MM.1S (cell line): ENCODE results near the gene NID2.

ENCODE experiments used
- DNase-seq: peaks from one replicate; pipeline ENCODE4 v3.0.0-alpha.2; 2015
- H2AFZ ChIP-seq: fragments of 300-600 bp; sonication (generic); 2 replicates; pipeline ENCODE4 v1.6.0; 2016; ENCODE audit warnings: antibody characterized with exemption, low read length
- H3F3A ChIP-seq: fragments of 300-600 bp; sonication (generic); 2 replicates; pipeline ENCODE4 v1.6.1; 2016; ENCODE audit warnings: mild to moderate bottlenecking, antibody characterized with exemption, low read length, moderate library complexity, mixed read lengths; ENCODE audit not compliant: insufficient read depth
- H3K27ac ChIP-seq: fragments of 300-600 bp; sonication (generic); 2 replicates; pipeline ENCODE4 v1.5.1; 2016; ENCODE audit warnings: mild to moderate bottlenecking, low read length
- H3K27me3 ChIP-seq: fragments of 300-600 bp; sonication (generic); replicated peaks from 2 replicates; pipeline ENCODE4 v1.6.0; 2016; ENCODE audit warnings: low read length; ENCODE audit not compliant: insufficient read depth
- H3K36me3 ChIP-seq: fragments of 300-600 bp; sonication (generic); replicated peaks from 2 replicates; pipeline ENCODE4 v1.6.1; 2016; ENCODE audit warnings: mild to moderate bottlenecking, low read length, mixed read lengths; ENCODE audit not compliant: insufficient read depth
- H3K4me1 ChIP-seq: fragments of 300-600 bp; sonication (generic); 2 replicates; pipeline ENCODE4 v1.6.1; 2016; ENCODE audit warnings: low read length, mixed read lengths
- H3K4me2 ChIP-seq: fragments of 300-600 bp; sonication (generic); 2 replicates; pipeline ENCODE4 v1.6.0; 2016; ENCODE audit warnings: low read depth, low read length
- H3K4me3 ChIP-seq: fragments of 300-600 bp; sonication (generic); 2 replicates; pipeline ENCODE4 v1.5.1; 2016; ENCODE audit warnings: low read length, mixed read lengths
- H3K79me2 ChIP-seq: fragments of 300-600 bp; sonication (generic); 2 replicates; pipeline ENCODE4 v1.6.1; 2016; ENCODE audit warnings: mixed run types, low read length, mixed read lengths
- H3K9ac ChIP-seq: fragments of 300-600 bp; sonication (generic); 2 replicates; pipeline ENCODE4 v1.6.1; 2016; ENCODE audit warnings: low read length, mixed read lengths
- H3K9me2 ChIP-seq: fragments of 300-600 bp; sonication (generic); replicated peaks from 2 replicates; pipeline ENCODE4 v1.6.1; 2016; ENCODE audit warnings: mild to moderate bottlenecking, low read length, mixed read lengths; ENCODE audit not compliant: insufficient read depth
- H3K9me3 ChIP-seq: fragments of 300-600 bp; sonication (generic); replicated peaks from 2 replicates; pipeline ENCODE4 v1.6.1; 2016; ENCODE audit warnings: mild to moderate bottlenecking, low read length, mixed read lengths; ENCODE audit not compliant: insufficient read depth
- H4K20me1 ChIP-seq: fragments of 300-600 bp; sonication (generic); 2 replicates; pipeline ENCODE4 v1.6.1; 2016; ENCODE audit warnings: mild to moderate bottlenecking, low read length, moderate library complexity, mixed read lengths; ENCODE audit not compliant: insufficient read depth
- EZH2 ChIP-seq: fragments of 300-600 bp; sonication (generic); optimal IDR thresholded peaks from 2 replicates; pipeline ENCODE3; 2017; ENCODE audit warnings: low read depth, mild to moderate bottlenecking, antibody characterized with exemption, low read length, mixed read lengths
- EZH2phosphoT487 ChIP-seq: fragments of 300-600 bp; sonication (generic); IDR thresholded peaks from 2 replicates; pipeline ENCODE4 v1.6.1; 2018; ENCODE audit warnings: antibody characterized with exemption, low read length
- TF ChIP-seq, protein P1 (sequence below): fragments of 300-600 bp; sonication (generic); IDR thresholded peaks from 2 replicates; pipeline ENCODE4 v1.5.1; 2016; ENCODE audit warnings: antibody characterized with exemption, low read length, mixed read lengths

The NID2 gene

DNA sequence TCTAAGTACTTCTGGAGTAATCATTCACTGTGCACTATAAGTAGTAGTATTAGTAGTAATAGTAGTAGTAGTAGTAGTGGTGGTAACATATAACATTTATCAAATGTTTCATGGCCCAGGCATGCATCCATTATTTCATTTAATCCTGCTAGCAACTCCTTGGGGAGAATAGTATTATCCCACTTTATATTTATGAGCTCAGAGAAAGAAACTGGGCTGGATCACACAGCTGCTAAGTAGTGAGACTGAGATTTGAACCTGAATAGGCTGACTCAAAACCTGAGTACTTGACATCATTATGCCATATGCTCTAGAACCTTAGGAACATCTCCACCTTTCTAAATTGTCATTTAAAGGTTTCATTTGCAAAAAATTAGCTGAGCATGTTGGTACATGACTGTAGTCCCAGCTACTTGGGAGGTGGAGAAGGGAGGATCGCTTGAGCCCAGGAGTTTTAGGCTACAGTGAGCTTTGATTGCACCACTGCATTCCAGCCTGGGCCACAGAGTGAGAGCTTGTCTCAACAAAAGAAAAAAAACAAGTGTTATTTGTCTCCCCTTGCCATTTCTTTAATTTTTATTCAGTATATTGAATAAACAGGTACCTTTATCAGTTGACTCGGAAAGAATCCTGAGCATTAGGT is 11.4 kb upstream of the NID2 start:
- Histone ChIP-seq H3K9ac (no peak overlapping the region), H3K36me3 (no peaks in the 10 kb centered on the region), H3K27me3 (no peaks in the 10 kb centered on the region), H3K4me3 (no peak overlapping the region), H3K9me2 (no peaks in the 10 kb centered on the region), H2AFZ (no peak overlapping the region), H3F3A (no peaks in the 10 kb centered on the region), H3K4me2 (no peak overlapping the region), H3K27ac (no peak overlapping the region), H3K79me2 (no peaks in the 10 kb centered on the region), H4K20me1 (no peaks in the 10 kb centered on the region), H3K4me1 (no peaks in the 10 kb centered on the region), H3K9me3 (no peaks in the 10 kb centered on the region)
- TF ChIP-seq EZH2: no peak
- TF ChIP-seq, protein P1, sequence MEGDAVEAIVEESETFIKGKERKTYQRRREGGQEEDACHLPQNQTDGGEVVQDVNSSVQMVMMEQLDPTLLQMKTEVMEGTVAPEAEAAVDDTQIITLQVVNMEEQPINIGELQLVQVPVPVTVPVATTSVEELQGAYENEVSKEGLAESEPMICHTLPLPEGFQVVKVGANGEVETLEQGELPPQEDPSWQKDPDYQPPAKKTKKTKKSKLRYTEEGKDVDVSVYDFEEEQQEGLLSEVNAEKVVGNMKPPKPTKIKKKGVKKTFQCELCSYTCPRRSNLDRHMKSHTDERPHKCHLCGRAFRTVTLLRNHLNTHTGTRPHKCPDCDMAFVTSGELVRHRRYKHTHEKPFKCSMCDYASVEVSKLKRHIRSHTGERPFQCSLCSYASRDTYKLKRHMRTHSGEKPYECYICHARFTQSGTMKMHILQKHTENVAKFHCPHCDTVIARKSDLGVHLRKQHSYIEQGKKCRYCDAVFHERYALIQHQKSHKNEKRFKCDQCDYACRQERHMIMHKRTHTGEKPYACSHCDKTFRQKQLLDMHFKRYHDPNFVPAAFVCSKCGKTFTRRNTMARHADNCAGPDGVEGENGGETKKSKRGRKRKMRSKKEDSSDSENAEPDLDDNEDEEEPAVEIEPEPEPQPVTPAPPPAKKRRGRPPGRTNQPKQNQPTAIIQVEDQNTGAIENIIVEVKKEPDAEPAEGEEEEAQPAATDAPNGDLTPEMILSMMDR: no peak
- TF ChIP-seq EZH2phosphoT487: no peak
- no peak for DNase-seq

DNA sequence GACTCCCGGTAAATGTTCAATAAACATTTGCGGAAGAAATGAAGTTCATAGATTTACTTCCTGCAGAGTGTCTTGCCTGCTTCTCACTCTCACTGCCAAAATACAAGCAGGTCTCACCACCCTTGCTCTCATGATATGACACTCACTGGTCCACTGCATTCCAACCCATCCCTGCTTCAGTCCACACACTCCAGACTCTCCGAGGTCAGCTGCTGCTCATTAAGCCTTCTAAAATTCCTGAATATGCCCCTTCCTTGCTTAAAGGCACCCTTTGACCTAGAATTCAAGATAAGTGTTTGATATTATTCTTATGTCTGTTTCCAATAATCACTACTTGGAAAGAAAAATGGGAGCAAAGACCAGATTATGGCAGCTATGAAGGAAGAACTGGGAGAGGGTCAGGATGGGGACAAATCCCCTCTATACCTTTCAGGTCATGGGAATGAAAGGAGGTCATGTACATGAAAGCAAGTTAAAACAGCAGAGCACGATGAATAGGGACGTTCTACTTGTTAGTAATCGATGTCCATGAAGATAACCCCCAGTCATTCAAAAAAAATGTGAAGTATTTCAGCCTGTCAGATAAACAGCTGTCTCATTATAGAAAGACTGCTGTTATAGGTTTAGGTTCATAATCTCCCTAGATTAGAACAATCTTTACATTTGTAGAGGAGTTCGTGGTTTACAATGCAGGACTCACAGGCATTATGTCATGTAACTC is 10.5 kb upstream of the NID2 start:
- H3K4me2 ChIP-seq: no peak overlapping the region
- H2AFZ ChIP-seq: no peak overlapping the region

DNA sequence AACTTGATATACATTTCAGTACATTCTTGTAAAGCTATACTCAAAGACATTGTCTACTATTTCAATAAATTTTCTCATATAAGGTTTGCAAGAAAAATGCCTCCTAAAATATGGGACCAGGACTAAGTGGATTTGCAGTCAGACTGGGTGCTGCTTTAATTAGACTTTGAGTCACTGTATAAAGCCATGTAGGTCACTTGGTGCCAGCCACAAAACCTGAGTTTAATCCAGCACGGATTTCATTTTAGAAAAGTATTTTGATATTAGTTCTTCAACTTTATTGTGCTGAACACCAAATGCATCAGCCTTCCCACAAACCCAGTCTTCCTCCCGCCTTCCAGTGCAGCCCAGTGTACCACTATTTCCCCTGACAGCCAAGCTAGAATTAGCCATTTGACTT is 9.9 kb upstream of the NID2 start:
- Histone ChIP-seq H3K79me2 (no peaks in the 10 kb centered on the region), H3K4me1 (no peaks in the 10 kb centered on the region), H3K4me2 (no peak overlapping the region), H4K20me1 (no peaks in the 10 kb centered on the region), H3K9me2 (no peaks in the 10 kb centered on the region), H3K4me3 (no peak overlapping the region), H3K27ac (no peak overlapping the region), H3K9me3 (no peaks in the 10 kb centered on the region), H3F3A (no peaks in the 10 kb centered on the region), H3K9ac (no peak overlapping the region), H3K27me3 (no peaks in the 10 kb centered on the region), H3K36me3 (no peaks in the 10 kb centered on the region), H2AFZ (no peak overlapping the region)
- no peak for TF ChIP-seq EZH2
- TF ChIP-seq, protein P1: no peak
- TF ChIP-seq EZH2phosphoT487: no peak
- no peak for DNase-seq

More for the DNA sequence above, 10.5 kb upstream of the NID2 start:
- DNase-seq: no peak
- Histone ChIP-seq H3K9me3 (no peaks in the 10 kb centered on the region), H3K27me3 (no peaks in the 10 kb centered on the region), H3K4me3 (no peak overlapping the region), H4K20me1 (no peaks in the 10 kb centered on the region), H3K79me2 (no peaks in the 10 kb centered on the region), H3K9ac (no peak overlapping the region), H3K27ac (no peak overlapping the region), H3K9me2 (no peaks in the 10 kb centered on the region), H3K4me1 (no peaks in the 10 kb centered on the region), H3F3A (no peaks in the 10 kb centered on the region), H3K36me3 (no peaks in the 10 kb centered on the region)
- TF ChIP-seq EZH2phosphoT487 (no peak), EZH2 (no peak)
- TF ChIP-seq, protein P1: no peak
